MM.1S (cell line): Measurements from ENCODE around the gene C16orf95.

Experiments
- DNase-seq: peaks from one replicate; pipeline ENCODE4 v3.0.0-alpha.2; 2015
- H2AFZ ChIP-seq: fragments of 300-600 bp; sonication (generic); 2 replicates; pipeline ENCODE4 v1.6.0; 2016; ENCODE audit warnings: antibody characterized with exemption, low read length
- H3F3A ChIP-seq: fragments of 300-600 bp; sonication (generic); 2 replicates; pipeline ENCODE4 v1.6.1; 2016; ENCODE audit warnings: mild to moderate bottlenecking, antibody characterized with exemption, low read length, moderate library complexity, mixed read lengths; ENCODE audit not compliant: insufficient read depth
- H3K27ac ChIP-seq: fragments of 300-600 bp; sonication (generic); 2 replicates; pipeline ENCODE4 v1.5.1; 2016; ENCODE audit warnings: mild to moderate bottlenecking, low read length
- H3K27me3 ChIP-seq: fragments of 300-600 bp; sonication (generic); replicated peaks from 2 replicates; pipeline ENCODE4 v1.6.0; 2016; ENCODE audit warnings: low read length; ENCODE audit not compliant: insufficient read depth
- H3K36me3 ChIP-seq: fragments of 300-600 bp; sonication (generic); replicated peaks from 2 replicates; pipeline ENCODE4 v1.6.1; 2016; ENCODE audit warnings: mild to moderate bottlenecking, low read length, mixed read lengths; ENCODE audit not compliant: insufficient read depth
- H3K4me1 ChIP-seq: fragments of 300-600 bp; sonication (generic); 2 replicates; pipeline ENCODE4 v1.6.1; 2016; ENCODE audit warnings: low read length, mixed read lengths
- H3K4me2 ChIP-seq: fragments of 300-600 bp; sonication (generic); 2 replicates; pipeline ENCODE4 v1.6.0; 2016; ENCODE audit warnings: low read depth, low read length
- H3K4me3 ChIP-seq: fragments of 300-600 bp; sonication (generic); 2 replicates; pipeline ENCODE4 v1.5.1; 2016; ENCODE audit warnings: low read length, mixed read lengths
- H3K79me2 ChIP-seq: fragments of 300-600 bp; sonication (generic); 2 replicates; pipeline ENCODE4 v1.6.1; 2016; ENCODE audit warnings: mixed run types, low read length, mixed read lengths
- H3K9ac ChIP-seq: fragments of 300-600 bp; sonication (generic); 2 replicates; pipeline ENCODE4 v1.6.1; 2016; ENCODE audit warnings: low read length, mixed read lengths
- H3K9me2 ChIP-seq: fragments of 300-600 bp; sonication (generic); replicated peaks from 2 replicates; pipeline ENCODE4 v1.6.1; 2016; ENCODE audit warnings: mild to moderate bottlenecking, low read length, mixed read lengths; ENCODE audit not compliant: insufficient read depth
- H3K9me3 ChIP-seq: fragments of 300-600 bp; sonication (generic); replicated peaks from 2 replicates; pipeline ENCODE4 v1.6.1; 2016; ENCODE audit warnings: mild to moderate bottlenecking, low read length, mixed read lengths; ENCODE audit not compliant: insufficient read depth
- H4K20me1 ChIP-seq: fragments of 300-600 bp; sonication (generic); 2 replicates; pipeline ENCODE4 v1.6.1; 2016; ENCODE audit warnings: mild to moderate bottlenecking, low read length, moderate library complexity, mixed read lengths; ENCODE audit not compliant: insufficient read depth
- EZH2 ChIP-seq: fragments of 300-600 bp; sonication (generic); optimal IDR thresholded peaks from 2 replicates; pipeline ENCODE3; 2017; ENCODE audit warnings: low read depth, mild to moderate bottlenecking, antibody characterized with exemption, low read length, mixed read lengths
- EZH2phosphoT487 ChIP-seq: fragments of 300-600 bp; sonication (generic); IDR thresholded peaks from 2 replicates; pipeline ENCODE4 v1.6.1; 2018; ENCODE audit warnings: antibody characterized with exemption, low read length
- TF ChIP-seq, protein P1 (sequence below): fragments of 300-600 bp; sonication (generic); IDR thresholded peaks from 2 replicates; pipeline ENCODE4 v1.5.1; 2016; ENCODE audit warnings: antibody characterized with exemption, low read length, mixed read lengths

C16orf95 gene

GRCh38 chr16:87350031-87350430 lies 32.8 kb upstream of the C16orf95 start:
- no peaks in the 10 kb centered on the region for H3K79me2 ChIP-seq
- H3K4me1 ChIP-seq = no peaks in the 10 kb centered on the region
- H3K9me3 ChIP-seq = no peaks in the 10 kb centered on the region
- no peak overlapping the region for H2AFZ ChIP-seq
- no peaks in the 10 kb centered on the region for H4K20me1 ChIP-seq
- no peak overlapping the region for H3K4me2 ChIP-seq
- H3K36me3 ChIP-seq = no peaks in the 10 kb centered on the region
- no peak overlapping the region for H3K9ac ChIP-seq
- no peaks in the 10 kb centered on the region for H3K27me3 ChIP-seq
- no peak overlapping the region for H3K27ac ChIP-seq
- TF ChIP-seq, protein P1, sequence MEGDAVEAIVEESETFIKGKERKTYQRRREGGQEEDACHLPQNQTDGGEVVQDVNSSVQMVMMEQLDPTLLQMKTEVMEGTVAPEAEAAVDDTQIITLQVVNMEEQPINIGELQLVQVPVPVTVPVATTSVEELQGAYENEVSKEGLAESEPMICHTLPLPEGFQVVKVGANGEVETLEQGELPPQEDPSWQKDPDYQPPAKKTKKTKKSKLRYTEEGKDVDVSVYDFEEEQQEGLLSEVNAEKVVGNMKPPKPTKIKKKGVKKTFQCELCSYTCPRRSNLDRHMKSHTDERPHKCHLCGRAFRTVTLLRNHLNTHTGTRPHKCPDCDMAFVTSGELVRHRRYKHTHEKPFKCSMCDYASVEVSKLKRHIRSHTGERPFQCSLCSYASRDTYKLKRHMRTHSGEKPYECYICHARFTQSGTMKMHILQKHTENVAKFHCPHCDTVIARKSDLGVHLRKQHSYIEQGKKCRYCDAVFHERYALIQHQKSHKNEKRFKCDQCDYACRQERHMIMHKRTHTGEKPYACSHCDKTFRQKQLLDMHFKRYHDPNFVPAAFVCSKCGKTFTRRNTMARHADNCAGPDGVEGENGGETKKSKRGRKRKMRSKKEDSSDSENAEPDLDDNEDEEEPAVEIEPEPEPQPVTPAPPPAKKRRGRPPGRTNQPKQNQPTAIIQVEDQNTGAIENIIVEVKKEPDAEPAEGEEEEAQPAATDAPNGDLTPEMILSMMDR = no peak
- TF ChIP-seq EZH2 (no peak), EZH2phosphoT487 (no peak)
- no peaks in the 10 kb centered on the region for H3F3A ChIP-seq
- no peaks in the 10 kb centered on the region for H3K9me2 ChIP-seq
- H3K4me3 ChIP-seq = no peak overlapping the region
- DNase-seq = no peak

DNA sequence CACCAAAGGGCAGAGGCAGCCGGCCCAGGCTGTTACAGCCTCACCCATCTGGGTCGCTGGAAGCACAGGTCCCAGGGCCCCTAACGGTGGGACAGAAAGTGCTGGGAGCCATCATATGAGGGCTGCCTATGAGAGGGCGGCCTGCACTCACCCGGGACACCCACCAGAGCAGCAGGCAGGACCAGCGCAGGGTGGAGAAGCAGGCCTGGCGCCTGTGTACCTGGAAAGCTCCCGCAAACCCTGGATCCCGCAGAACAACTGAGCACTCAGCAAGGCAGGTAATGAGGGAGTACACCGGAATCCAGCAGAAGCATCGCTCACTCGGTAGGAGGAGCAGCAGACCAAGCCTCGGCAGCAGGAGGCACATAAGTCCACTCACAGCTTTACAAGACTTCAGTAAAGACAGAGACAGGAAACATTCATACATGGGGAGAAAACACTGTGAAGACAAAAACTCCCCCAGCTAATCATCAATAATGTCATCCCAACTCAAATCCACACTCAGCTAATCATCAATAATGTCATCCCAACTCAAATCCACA lies 31.5 kb upstream of the C16orf95 start:
- TF ChIP-seq EZH2phosphoT487 (no peak), EZH2 (no peak)
- TF ChIP-seq, protein P1 = no peak
- Histone ChIP-seq H3K9me3 (no peaks in the 10 kb centered on the region), H4K20me1 (no peaks in the 10 kb centered on the region)

DNA sequence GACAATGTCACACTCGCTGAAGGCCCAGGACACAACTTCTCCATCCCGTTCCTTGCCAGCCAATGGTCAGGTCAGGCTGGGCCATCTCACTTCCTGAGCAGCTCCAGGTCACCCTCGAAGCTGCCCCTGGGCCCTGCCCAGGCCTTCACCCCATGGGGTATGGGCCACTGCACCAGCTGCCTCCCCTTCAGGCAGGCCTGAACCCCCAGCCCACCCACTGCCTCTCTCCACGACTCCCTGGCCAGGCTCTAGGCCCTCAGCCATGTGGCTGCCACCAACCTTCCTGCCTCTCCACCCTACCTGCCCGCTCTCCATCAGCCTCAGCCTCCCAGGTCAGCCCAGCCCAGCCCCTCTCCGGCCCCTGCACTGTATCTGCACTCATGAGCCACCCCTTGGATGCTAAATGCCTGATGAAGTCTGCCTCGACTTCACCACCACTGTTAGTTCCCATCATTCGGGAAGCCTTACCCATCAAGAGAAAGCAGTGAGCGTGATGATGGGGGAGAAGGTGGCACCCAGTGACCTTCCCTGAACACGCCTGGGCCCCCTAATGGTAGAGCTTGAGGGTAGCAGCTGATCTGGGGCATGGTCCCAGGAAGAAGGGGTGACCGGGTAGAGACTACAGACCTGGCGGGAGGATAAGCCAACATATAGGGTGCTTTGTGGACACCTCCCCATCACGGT lies 30.9 kb upstream of the C16orf95 start:
- H3K9me3 ChIP-seq = no peaks in the 10 kb centered on the region
- TF ChIP-seq EZH2 (no peak), EZH2phosphoT487 (no peak)
- no peaks in the 10 kb centered on the region for H3K27me3 ChIP-seq
- H3K79me2 ChIP-seq = no peaks in the 10 kb centered on the region
- H3K9me2 ChIP-seq = no peaks in the 10 kb centered on the region
- H3K27ac ChIP-seq = no peak overlapping the region
- no peaks in the 10 kb centered on the region for H4K20me1 ChIP-seq
- no peaks in the 10 kb centered on the region for H3K36me3 ChIP-seq
- H3K4me2 ChIP-seq = no peak overlapping the region
- no peak for DNase-seq
- H3F3A ChIP-seq = no peaks in the 10 kb centered on the region
- H2AFZ ChIP-seq = no peak overlapping the region
- H3K4me3 ChIP-seq = no peak overlapping the region
- H3K4me1 ChIP-seq = no peaks in the 10 kb centered on the region
- H3K9ac ChIP-seq = no peak overlapping the region

More for the DNA sequence above, 31.5 kb upstream of the C16orf95 start:
- Histone ChIP-seq H3K79me2 (no peaks in the 10 kb centered on the region), H3K4me3 (no peak overlapping the region), H3K27me3 (no peaks in the 10 kb centered on the region), H3K36me3 (no peaks in the 10 kb centered on the region), H3K9me2 (no peaks in the 10 kb centered on the region), H3K27ac (no peak overlapping the region), H3F3A (no peaks in the 10 kb centered on the region), H3K4me2 (no peak overlapping the region), H3K4me1 (no peaks in the 10 kb centered on the region), H3K9ac (no peak overlapping the region), H2AFZ (no peak overlapping the region)
- no peak for DNase-seq

DNA sequence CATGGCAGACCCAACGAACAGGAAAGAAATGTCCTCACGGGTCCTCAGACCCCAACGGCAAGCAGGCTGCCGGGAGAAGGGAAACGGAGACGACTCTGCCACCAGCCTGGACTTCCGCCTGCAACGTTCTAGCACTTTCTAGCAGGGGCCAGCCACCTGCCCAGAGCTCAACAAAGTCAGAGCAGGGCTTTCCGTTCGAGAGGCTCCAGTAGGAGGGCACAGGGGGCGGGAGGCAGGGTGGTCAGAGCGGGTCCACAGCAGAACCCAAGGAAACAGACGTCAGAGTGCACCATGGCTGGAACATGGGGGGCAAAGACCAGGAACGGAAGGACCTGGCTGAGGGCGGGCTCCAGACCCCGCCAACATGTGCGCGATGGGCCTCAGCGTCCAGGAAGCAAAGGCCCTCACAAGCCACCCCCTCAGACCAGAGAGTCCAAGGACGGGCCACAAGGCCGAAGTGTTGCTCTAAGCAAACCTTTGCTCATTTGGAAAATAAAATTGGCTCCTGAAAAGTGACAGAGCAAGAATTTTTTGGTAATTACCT lies 29.4 kb upstream of the C16orf95 start:
- Histone ChIP-seq H4K20me1 (no peaks in the 10 kb centered on the region), H3K27me3 (no peaks in the 10 kb centered on the region), H2AFZ (no peak overlapping the region), H3K9me3 (no peaks in the 10 kb centered on the region), H3K9me2 (no peaks in the 10 kb centered on the region), H3K9ac (no peak overlapping the region), H3K4me2 (no peak overlapping the region), H3F3A (no peaks in the 10 kb centered on the region), H3K79me2 (no peaks in the 10 kb centered on the region), H3K36me3 (no peaks in the 10 kb centered on the region), H3K4me1 (no peaks in the 10 kb centered on the region), H3K27ac (no peak overlapping the region), H3K4me3 (no peak overlapping the region)
- no peak for TF ChIP-seq EZH2
- TF ChIP-seq, protein P1 = no peak
- no peak for TF ChIP-seq EZH2phosphoT487
- DNase-seq = no peak
